Measurements from ENCODE around the gene CEP112. TPM values are rescaled to one million over a fixed set of nuclear protein-coding genes. Genes with fewer than 3 reads are reported as not detected.

CEP112 gene
- total and polyA plus RNA-seq, 2 of the 8 experiments (the other 6 are each of a cell fraction or from before 2014, with no cell fraction given): 0.62 to 3.1 TPM

DNA sequence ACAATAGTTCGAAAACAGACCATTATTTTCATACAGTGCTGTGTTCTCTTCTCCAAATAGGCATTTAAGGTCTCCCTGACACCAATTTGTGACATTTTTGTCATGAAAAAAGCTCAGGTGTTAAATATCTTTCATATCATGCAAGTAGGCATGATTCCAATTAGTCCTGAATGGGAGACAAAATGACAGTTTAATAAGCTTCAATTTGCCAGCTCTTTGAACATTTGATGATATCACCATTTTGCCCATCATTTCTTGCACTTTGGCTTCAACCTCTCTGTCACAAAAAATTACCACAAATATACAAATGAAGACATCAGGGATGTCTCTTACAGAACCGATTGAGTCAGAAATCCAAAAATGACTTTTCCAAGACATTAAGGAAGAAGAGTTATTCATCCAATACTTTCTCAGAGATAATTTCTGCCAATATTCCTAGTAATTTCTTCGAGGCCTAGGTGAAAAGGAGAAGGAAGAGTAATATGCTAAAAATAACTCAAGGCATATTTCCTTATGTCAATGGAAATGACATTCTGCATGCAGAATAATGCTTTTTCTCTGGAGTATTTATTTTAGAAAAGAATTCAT lies 298.1 kb downstream of the CEP112 start (continued):
- no peak for TF ChIP-seq RXRA (IDR thresholded peaks at IDR 0.05; ENCODE audit: insufficient read depth, low read depth, low read length)
- no peak for TF ChIP-seq TAF1 (IDR thresholded peaks at IDR 0.05; ENCODE audit: low read depth, low read length)
- TF ChIP-seq SIRT6 (IDR thresholded peaks at IDR 0.05; ENCODE audit: low read length): no peak
- TF ChIP-seq SP4 (IDR thresholded peaks at IDR 0.05; ENCODE audit: low read length): no peak
- TF ChIP-seq POLR2A (IDR thresholded peaks at IDR 0.05; ENCODE audit: control extremely low read depth in 1 of 2, low read depth in 2 of 2, low read length in 2 of 2): no peak
- TF ChIP-seq JUN (IDR thresholded peaks at IDR 0.05; ENCODE audit: low read depth, low read length): no peak
- no peak for TF ChIP-seq KDM4A (IDR thresholded peaks at IDR 0.05; ENCODE audit: low read depth, low read length, severe bottlenecking)

Measured in H1 (cell line).